Transverse colon (tissue), 4 donors: ENCODE results near the gene SKP2. TPM values are rescaled to one million over a fixed set of nuclear protein-coding genes. Genes with fewer than 3 reads are reported as not detected.

Source experiments
- DNase-seq: peaks from one replicate; pipeline ENCODE4 v3.0.0-alpha.2; 2019
- H3K27ac ChIP-seq, 4 donors: fragments of 200-600 bp; sonication (generic); 2 replicates each; pipeline ENCODE4 v1.5.1; 2016 to 2018; ENCODE audit warnings: inconsistent platforms in 4 of 4
- H3K27me3 ChIP-seq: fragments of 200-600 bp; sonication (generic); 2 replicates; pipeline ENCODE4 v1.5.1; 2017; ENCODE audit warnings: inconsistent platforms
- H3K36me3 ChIP-seq, 4 donors: fragments of 200-600 bp; sonication (generic); 2 replicates each; pipeline ENCODE4 v1.5.1; 2017 to 2019; ENCODE audit warnings: inconsistent platforms in 4 of 4
- H3K4me1 ChIP-seq, 4 donors: fragments of 200-600 bp; sonication (generic); 2 replicates each; pipeline ENCODE4 v1.5.1; 2017 to 2020; ENCODE audit warnings: inconsistent platforms in 4 of 4
- H3K4me3 ChIP-seq, 4 donors: fragments of 200-600 bp; sonication (generic); 1 replicate in 1 of 4; 2 replicates in 3 of 4; pipeline versions ENCODE4 v1.5.1 to v1.6.1; 2017 to 2019; ENCODE audit warnings: inconsistent platforms in 4 of 4
- H3K9me3 ChIP-seq, 2 donors: fragments of 200-600 bp; sonication (generic); 2 replicates each; pipeline ENCODE4 v1.5.1; 2017 to 2019; ENCODE audit warnings: inconsistent platforms in 2 of 2
- EP300 ChIP-seq: sonication (generic); formaldehyde crosslinking; IDR thresholded peaks from one replicate; pipeline ENCODE4 v1.6.1; 2017; ENCODE audit warnings: antibody characterized with exemption, low read depth
- POLR2A ChIP-seq: fragments of 450-650 bp; IDR thresholded peaks from one replicate; pipeline ENCODE4 v1.6.1; 2016; ENCODE audit warnings: antibody characterized with exemption, mild to moderate bottlenecking, moderate library complexity
- POLR2AphosphoS5 ChIP-seq, 3 donors: sonication (generic); formaldehyde crosslinking; IDR thresholded peaks; one replicate each; pipeline ENCODE4 v1.6.1; 2016; ENCODE audit warnings: antibody characterized with exemption in 3 of 3
- WGBS, 2 donors: methylation state at CpG; one replicate each; pipeline ENCODE4 v1.1.5; 2018; ENCODE audit warnings: low coverage in 1 of 2; 5-methylcytosine and 5-hydroxymethylcytosine counted together
- in situ Hi-C, 4 donors: fragments of 200-750 bp; cut with MboI; loops; one replicate each; pipeline versions ENCODE4 v1.15.0 to v1.15.1; 2017; ENCODE audit warnings: low sequenced_read_pairs in 3 of 4, low pct_ligation_motif_present in 1 of 4, low pct_unique_long_range_greater_than_20kb in 1 of 4
- intact Hi-C: fragments of 100-400 bp; cut with DNase I; formaldehyde crosslinking; loops from one replicate; pipeline ENCODE4 v1.15.1; 2023; ENCODE audit warnings: low total_unique reads
- total RNA-seq, 4 donors: library from RNA; depleted of rRNA; stranded (reverse); fragments of >200 nt; gene quantifications; one replicate each; pipeline ENCODE4 v1.1.0, GENCODE V29; 2016
- TF ChIP-seq, protein P1 (sequence below), 5 experiments: fragments of 200-600 bp in 3 of 5; fragments of 450-650 bp in 2 of 5; sonication (generic) in 3 of 5; IDR thresholded peaks; 1 replicate in 2 of 5; 2 replicates in 3 of 5; pipeline ENCODE4 v1.5.1; 2016 to 2017; ENCODE audit warnings: antibody characterized with exemption in 5 of 5, inconsistent platforms in 3 of 5, mild to moderate bottlenecking in 2 of 5, moderate library complexity in 1 of 5

SKP2 gene
- 10 to 100 TPM in 2 of 4 donors, 1 to 10 TPM in 2; 1.1 to 12.4 (median 8.6) TPM for total RNA-seq

DNA sequence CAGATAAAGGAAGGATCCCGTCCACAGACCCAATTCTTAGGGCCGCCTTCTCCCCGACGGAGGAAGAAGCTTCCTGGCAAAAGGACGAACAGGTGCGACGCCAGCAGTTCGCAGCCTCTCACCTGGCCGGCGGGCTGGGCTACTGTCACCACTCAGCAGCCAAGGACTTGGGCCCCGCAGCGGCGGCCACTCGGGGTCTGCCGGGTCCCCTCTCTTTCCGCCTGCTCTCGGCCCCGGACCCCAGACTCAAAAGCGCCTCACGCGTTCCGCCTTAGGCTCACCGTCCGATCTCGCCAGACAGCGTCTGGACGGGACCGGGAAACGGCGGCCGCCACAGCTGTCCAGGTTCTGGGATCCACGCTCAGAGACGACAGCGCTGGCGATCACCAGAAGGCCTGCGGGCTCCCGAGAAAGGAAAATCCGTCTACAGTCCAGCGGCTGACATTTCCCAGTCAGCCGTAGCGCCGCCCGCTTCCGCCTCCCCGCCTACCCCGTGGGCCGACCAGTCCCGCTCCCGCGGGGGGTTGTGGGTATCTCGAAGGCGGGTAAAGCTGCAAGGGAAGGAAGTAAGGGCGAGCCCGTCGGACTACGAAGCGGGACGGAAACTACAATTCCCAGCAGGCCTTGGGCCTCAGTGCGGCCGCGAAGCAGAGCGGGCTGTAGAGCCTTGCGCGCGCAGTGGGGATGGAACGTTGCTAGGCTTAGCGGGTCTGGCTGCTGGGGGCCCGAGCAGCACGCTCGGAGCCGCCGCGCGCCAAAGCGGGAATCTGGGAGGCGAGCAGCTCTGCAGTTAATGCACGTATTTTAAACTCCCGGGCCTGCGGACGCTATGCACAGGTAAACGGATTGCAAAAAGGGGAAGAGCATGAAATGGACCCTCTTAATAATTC is at the start of gene SKP2, which contains the start of gene LMBRD2:
SKP2 (plus strand) TSS at position 678 of the 890 bp plus-strand sequence; CDS start at position 830, 152 bp downstream.
LMBRD2 (minus strand) TSS at position 454 of the 890 bp plus-strand sequence. CDS start 8,538 bp downstream, outside the sequence.
- 0% methylated on average over 2 to 65 of the region's 81 CpGs for WGBS, 2 donors
- peaks cover 3 to 30% (median 20%) of the 10 kb centered on the region in 4 donors for H3K4me1 ChIP-seq
- TF ChIP-seq POLR2AphosphoS5 (IDR thresholded peaks at IDR 0.05), result peak; percentile 81 to 86 (median 85)
- TF ChIP-seq, protein P1, sequence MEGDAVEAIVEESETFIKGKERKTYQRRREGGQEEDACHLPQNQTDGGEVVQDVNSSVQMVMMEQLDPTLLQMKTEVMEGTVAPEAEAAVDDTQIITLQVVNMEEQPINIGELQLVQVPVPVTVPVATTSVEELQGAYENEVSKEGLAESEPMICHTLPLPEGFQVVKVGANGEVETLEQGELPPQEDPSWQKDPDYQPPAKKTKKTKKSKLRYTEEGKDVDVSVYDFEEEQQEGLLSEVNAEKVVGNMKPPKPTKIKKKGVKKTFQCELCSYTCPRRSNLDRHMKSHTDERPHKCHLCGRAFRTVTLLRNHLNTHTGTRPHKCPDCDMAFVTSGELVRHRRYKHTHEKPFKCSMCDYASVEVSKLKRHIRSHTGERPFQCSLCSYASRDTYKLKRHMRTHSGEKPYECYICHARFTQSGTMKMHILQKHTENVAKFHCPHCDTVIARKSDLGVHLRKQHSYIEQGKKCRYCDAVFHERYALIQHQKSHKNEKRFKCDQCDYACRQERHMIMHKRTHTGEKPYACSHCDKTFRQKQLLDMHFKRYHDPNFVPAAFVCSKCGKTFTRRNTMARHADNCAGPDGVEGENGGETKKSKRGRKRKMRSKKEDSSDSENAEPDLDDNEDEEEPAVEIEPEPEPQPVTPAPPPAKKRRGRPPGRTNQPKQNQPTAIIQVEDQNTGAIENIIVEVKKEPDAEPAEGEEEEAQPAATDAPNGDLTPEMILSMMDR (IDR thresholded peaks at IDR 0.05), result no peak
- peak; percentile 68 for TF ChIP-seq POLR2A
- in situ Hi-C loops (loop anchor here in 1 of 4 donors (10.0 kb wide), 1 partner anchor 93 kb away; the partner anchor contains the start of gene NADK2), intact Hi-C loops (no loop called here)
- DNase-seq, result peak; percentile 97
- no peaks in the 10 kb centered on the region for H3K9me3 ChIP-seq
- no peaks in the 10 kb centered on the region for H3K36me3 ChIP-seq
- H3K27me3 ChIP-seq, result no peaks in the 10 kb centered on the region
- peak within 1 kb of the TSS; percentile 90 to 94 (median 92) for H3K27ac ChIP-seq
- H3K4me3 ChIP-seq, result peak within 1 kb of the TSS; percentile 77 to 100 (median 96)

DNA sequence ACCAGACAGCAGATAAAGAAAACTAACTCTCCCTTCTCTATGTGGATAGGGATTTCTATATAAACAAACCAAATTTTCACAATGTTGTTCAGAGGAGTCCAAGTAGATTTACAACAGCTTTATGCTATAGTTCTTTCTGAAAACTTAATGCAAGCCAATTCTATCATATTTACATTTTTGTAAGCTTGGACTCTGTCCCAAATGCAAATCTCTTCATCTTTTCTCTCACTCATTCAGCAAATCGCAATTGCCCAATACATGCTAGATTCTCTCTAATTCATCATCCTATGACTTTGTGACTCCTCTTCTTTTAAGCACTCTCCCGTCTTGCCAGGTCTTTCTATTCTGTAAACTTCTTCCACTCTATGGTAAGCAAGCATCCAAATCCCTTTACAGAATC is 46.1 kb upstream of the SKP2 start:
- H3K9me3 ChIP-seq, result no peaks in the 10 kb centered on the region
- in situ Hi-C loops, result no loop called here
- intact Hi-C loops, result no loop called here
- H3K27me3 ChIP-seq, result no peaks in the 10 kb centered on the region
- peaks cover 0 to 50% (median 28%) of the 10 kb centered on the region in 4 donors for H3K36me3 ChIP-seq
- DNase-seq, result no peak
- no peak overlapping the region for H3K27ac ChIP-seq
- no peak for TF ChIP-seq EP300
- no peak for TF ChIP-seq POLR2AphosphoS5 (IDR thresholded peaks at IDR 0.05)
- TF ChIP-seq, protein P1 (IDR thresholded peaks at IDR 0.05), result no peak
- TF ChIP-seq POLR2A, result no peak
- no peaks in the 10 kb centered on the region for H3K4me1 ChIP-seq
- WGBS, 2 donors, result 68 to 85% methylated on average over 2 of the region's 2 CpGs
- no peak overlapping the region for H3K4me3 ChIP-seq

DNA sequence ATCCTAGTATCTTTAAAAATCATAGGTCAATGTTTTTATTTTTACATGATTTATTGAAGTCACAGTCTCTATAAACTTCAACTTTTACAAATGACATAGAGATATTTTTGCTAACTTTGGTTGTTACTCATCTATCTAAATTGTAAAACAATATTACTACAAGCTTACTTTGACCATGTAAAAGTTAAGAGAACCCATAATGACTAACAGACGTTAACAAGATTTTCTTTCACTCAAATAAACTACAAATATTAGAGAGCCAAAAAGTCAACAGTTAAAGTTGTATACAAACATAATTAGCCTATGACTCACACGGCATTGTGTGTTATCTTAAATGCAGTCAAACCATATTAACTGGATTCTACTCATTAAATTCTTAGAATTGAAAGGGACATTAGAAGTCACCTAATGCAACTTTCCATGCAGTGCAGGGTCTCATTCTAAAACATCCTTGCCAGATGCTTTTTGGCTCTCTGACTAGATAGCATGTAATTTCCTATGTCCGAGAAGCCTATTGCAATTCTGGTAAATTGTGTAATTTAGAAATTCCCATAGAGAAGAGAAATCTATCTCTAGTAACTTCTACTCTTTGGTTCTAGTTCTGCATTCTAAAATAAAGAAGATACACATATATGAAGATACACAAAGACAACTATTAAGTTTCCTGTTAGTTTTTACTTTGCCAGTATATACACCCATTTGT is 43.0 kb upstream of the SKP2 start:
- no peaks in the 10 kb centered on the region for H3K4me1 ChIP-seq
- H3K36me3 ChIP-seq, result peaks cover 0 to 43% (median 24%) of the 10 kb centered on the region in 4 donors
- DNase-seq, result no peak
- no peak overlapping the region for H3K27ac ChIP-seq
- 73 to 80% methylated on average over 3 of the region's 3 CpGs for WGBS, 2 donors
- in situ Hi-C loops (no loop called here), intact Hi-C loops (no loop called here)
- no peak overlapping the region for H3K4me3 ChIP-seq
- no peaks in the 10 kb centered on the region for H3K9me3 ChIP-seq
- TF ChIP-seq POLR2A, result no peak
- TF ChIP-seq, protein P1 (IDR thresholded peaks at IDR 0.05), result no peak
- no peak for TF ChIP-seq POLR2AphosphoS5 (IDR thresholded peaks at IDR 0.05)
- TF ChIP-seq EP300, result no peak
- no peaks in the 10 kb centered on the region for H3K27me3 ChIP-seq

DNA sequence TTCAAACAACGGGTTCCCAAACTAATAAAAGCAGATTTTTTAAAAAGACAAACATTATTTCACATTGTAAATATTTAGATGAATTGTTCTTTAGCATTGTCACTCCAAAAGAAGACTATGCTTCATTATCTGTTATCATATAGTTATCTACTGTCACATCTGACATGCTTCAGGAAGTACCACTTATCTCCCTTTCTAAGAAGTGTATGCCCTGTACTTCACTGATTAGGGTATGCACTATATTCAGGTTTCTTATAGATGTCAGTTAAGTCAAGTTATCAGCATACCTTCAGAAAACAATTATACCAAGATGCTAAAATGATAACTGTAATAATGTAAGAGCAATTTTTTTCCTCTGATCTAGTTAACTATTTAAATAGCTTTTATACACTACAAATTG is 40.7 kb upstream of the SKP2 start:
- intact Hi-C loops (no loop called here), in situ Hi-C loops (no loop called here)
- DNase-seq, result no peak
- 86 to 87% methylated on average over 1 of the region's 1 CpG for WGBS, 2 donors
- no peaks in the 10 kb centered on the region for H3K4me1 ChIP-seq
- no peak for TF ChIP-seq POLR2A
- peaks cover 0 to 49% (median 21%) of the 10 kb centered on the region in 4 donors for H3K36me3 ChIP-seq
- no peaks in the 10 kb centered on the region for H3K9me3 ChIP-seq
- H3K4me3 ChIP-seq, result no peak overlapping the region
- no peaks in the 10 kb centered on the region for H3K27me3 ChIP-seq
- H3K27ac ChIP-seq, result no peak overlapping the region
